NCI-H1092 (cell line): ENCODE results near the gene FAM131A.

ENCODE experiments used
- DNase-seq: peaks from one replicate; lab custom pipeline; 2025; lab: John Stamatoyannopoulos, UW

FAM131A gene

DNA sequence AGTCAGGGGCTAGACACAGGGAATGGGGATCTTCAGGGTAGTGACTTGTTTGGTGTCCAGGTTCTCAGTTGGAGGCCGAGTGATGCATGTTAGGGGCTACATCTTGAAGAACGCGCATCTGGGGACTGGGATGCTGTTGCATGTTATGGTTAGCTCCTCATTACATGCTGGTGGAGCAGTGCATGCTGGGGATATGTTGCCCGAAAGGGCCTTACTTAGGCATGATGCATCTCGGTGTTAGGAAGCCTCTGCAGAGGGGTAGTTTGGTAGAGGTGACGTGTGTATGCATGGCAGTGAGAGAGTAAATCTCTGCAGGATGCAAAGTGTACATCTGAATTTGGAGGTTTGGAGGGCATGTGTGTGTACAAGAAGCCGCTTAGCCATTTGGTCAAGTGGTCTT lies 20.6 kb upstream of the FAM131A start:
- no peak for DNase-seq

DNA sequence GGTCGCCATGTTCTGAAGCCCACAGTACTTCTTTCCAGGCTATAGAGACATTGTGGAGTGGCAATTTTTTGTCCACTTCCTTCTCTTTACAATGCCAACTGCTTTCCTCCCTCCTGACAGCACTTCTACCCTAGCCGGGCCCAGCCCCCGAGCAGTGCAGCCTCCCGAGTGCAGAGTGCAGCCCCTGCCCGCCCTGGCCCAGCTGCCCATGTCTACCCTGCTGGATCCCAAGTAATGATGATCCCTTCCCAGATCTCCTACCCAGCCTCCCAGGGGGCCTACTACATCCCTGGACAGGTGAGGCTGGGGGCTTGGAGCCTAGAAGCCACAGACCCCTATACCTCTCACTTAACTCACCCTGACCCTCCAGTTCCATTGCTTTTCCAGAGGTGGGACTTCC lies 20.2 kb upstream of the FAM131A start:
- no peak for DNase-seq

DNA sequence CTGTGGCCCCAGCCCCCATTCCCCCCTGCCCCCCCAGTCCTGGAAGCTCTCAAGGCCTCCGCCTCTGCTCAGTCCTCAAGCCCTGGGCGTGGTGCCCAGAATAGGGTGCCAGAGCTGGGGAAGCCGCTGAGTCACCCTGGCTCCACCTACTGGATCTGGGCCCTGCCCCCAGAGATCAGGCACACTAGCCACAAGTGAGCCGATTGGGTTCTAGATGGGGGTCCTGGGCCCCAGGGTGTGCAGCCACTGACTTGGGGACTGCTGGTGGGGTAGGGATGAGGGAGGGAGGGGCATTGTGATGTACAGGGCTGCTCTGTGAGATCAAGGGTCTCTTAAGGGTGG lies 17.3 kb upstream of the FAM131A start:
- peak; percentile 79 for DNase-seq

DNA sequence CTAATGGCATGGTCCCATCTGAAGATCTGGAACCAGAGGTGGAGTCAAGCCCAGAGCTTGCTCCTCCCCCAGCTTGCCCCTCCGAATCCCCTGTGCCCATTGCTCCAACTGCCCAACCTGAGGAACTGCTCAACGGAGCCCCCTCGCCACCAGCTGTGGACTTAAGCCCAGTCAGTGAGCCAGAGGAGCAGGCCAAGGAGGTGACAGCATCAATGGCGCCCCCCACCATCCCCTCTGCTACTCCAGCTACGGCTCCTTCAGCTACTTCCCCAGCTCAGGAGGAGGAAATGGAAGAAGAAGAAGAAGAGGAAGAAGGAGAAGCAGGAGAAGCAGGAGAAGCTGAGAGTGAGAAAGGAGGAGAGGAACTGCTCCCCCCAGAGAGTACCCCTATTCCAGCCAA lies 15.7 kb upstream of the FAM131A start:
- no peak for DNase-seq

DNA sequence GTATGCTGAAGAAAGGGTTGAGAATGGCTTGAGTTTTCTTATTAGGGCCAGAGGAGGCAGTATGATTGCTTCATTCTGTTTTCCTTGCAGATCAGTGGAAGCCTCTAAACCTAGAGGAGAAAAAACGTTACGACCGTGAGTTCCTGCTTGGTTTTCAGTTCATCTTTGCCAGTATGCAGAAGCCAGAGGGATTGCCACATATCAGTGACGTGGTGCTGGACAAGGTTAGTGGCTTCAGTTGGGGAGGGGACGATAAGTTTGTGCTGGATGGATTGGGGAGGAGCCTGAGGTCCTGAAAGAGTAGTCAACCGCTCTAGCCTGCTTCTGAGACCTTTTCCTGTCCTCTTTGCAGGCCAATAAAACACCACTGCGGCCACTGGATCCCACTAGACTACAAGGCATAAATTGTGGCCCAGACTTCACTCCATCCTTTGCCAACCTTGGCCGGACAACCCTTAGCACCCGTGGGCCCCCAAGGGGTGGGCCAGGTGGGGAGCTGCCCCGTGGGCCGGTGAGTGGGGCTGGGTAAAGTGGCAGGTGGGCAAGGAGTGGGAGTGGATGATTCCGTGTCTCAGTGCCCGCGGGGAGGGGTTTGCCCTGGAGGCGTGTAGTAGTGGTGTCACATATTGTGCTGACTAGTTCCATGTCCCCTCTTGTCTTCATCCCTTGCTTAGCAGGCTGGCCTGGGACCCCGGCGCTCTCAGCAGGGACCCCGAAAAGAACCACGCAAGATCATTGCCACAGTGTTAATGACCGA lies 14.5 kb upstream of the FAM131A start:
- no peak for DNase-seq

DNA sequence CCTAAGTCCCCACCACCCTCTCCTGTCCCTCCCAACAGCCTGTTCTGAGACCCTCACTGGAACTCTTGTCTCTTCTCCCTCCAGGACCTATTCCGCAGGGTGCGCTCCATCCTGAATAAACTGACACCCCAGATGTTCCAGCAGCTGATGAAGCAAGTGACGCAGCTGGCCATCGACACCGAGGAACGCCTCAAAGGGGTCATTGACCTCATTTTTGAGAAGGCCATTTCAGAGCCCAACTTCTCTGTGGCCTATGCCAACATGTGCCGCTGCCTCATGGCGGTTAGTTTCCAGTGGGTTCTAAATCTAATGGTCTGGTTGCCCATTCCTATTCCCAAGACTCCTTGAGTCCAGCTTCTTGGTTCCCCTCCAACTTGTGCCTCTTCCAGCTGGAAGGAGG lies 13.7 kb upstream of the FAM131A start:
- DNase-seq = no peak

DNA sequence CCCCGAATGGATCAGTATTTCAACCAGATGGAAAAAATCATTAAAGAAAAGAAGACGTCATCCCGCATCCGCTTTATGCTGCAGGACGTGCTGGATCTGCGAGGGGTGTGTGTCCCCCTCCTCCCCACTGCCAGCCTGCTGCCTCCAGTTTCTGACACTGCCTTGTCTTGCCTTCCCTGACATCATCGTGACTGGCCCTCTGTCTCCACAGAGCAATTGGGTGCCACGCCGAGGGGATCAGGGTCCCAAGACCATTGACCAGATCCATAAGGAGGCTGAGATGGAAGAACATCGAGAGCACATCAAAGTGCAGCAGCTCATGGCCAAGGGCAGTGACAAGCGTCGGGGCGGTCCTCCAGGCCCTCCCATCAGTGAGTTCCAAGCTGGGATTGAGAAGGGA lies 12.1 kb upstream of the FAM131A start:
- no peak for DNase-seq

DNA sequence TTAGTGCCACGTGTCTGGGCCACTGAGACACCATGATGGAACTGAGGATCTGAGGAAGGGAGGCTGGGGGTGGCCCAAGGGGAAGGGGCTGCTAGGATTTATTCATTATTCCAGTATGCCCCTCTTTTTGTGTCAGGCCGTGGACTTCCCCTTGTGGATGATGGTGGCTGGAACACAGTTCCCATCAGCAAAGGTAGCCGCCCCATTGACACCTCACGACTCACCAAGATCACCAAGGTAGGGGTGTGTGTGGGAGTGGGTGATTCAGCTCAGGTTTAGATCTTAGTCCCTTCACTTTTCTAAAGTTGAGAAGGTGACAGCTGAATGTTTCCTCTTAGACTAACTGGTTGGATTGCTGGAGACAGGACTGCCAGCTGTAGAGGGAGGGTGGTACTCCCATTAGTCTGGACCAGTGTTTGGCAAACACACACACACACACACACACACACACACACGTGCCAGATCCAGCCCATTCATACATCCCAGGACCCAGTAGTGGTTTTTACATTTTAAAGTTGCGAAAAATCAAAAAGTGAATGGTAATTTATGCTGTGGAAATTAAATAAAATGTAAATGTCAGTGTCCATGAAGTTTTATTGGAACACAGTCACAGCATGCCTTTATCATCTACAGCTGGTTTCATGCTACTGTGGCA lies 11.6 kb upstream of the FAM131A start:
- DNase-seq = no peak

DNA sequence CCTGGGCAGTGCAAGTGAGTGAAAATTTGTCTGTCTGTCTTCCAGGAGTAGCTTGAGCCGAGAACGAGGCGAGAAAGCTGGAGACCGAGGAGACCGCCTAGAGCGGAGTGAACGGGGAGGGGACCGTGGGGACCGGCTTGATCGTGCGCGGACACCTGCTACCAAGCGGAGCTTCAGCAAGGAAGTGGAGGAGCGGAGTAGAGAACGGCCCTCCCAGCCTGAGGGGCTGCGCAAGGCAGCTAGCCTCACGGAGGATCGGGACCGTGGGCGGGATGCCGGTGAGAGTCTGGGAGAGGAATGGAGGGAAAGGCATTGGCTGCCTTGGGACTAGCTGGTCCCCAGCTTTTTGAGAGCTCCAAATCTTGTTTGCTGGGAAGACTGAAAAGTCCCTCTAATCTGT lies 10.2 kb upstream of the FAM131A start:
- DNase-seq = no peak

DNA sequence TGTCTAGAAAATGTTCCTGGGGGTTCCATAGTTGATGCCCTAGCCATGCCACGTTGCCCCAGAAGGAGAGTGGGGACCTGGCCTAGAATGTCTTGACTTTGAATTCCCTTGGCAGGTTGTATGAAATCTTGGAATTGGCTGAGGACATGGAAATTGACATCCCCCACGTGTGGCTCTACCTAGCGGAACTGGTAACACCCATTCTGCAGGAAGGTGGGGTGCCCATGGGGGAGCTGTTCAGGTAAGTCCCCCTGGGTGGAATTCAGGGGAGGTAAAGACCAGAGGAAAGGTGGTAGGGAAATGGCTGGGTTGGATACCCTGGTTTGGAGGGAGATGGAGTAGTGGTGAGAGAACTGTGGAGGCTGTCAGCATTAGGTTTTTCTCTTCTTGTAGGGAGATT lies 8.9 kb upstream of the FAM131A start:
- no peak for DNase-seq

DNA sequence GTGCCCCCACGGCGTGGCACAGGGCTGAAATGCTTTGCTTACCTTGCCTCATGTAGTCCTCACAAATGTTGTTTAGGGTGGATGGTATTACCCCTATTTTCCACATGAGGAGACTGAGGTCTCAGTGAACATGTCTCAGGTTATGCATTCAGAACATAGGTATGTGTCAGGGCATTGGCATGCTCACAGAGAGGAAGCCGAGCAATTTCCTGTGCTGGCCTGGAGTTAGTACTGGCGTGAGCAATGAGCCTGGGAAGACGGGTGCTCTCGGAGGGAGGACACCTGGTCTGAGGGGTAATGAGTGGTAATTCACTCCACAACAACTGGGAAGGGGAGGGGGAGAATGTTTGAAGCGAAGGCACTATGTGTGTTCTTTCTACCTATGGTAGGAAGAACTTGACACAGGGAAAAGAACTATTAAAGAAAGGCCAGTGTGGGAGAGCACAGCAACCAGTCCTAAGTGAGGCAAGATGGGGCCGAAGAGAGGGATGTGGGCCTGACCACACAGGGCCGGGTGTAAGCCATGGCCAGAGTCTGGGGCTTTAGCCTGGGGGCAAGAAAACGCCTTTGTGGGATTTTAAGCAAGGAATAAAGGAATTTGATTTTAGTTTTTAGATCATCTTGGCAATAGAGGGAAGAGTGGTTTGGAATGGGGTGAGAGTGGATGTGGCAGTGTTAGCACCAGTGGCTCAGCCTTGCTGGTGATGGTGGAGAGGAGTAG lies 4.9 kb upstream of the FAM131A start:
- DNase-seq = no peak

DNA sequence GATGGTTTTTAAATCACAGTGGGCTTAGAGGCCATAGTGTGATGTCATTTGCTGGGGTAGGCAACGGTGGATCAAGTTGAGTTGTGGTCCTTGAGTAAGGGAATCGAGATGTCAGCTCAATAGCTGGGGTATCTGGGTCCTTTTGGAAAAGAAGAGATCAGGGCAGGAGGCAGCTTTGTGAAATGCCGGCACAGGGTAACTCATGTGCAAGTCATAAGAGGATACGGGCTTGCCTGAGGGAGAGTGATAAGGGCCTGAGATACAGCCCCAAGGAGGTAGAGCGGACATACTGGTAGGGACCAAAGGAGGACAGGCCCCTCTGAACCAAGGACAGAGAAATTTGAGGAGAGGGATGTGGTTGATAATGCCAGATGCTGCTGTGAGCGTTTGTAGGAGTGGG lies 4.2 kb upstream of the FAM131A start:
- DNase-seq = no peak

DNA sequence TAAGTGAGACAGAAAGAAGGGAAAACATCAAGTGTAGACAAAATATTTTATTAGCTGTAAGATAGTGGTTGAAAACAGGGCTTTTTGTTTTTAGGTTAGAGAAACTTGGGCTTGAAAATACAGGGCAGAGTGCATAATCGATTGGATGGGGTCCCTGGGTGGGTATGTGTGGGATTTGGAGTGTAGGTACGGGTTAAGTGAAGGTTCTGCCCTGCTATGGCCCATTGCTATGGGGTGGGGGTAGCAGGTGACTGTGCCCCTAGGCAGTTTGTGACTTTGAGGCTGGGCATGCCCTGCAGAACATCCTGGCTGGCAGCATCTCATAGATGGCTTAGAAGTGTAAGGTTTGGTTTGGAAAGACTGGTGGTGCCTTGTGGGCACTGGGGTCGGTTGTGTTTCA lies 3.7 kb upstream of the FAM131A start:
- no peak for DNase-seq

DNA sequence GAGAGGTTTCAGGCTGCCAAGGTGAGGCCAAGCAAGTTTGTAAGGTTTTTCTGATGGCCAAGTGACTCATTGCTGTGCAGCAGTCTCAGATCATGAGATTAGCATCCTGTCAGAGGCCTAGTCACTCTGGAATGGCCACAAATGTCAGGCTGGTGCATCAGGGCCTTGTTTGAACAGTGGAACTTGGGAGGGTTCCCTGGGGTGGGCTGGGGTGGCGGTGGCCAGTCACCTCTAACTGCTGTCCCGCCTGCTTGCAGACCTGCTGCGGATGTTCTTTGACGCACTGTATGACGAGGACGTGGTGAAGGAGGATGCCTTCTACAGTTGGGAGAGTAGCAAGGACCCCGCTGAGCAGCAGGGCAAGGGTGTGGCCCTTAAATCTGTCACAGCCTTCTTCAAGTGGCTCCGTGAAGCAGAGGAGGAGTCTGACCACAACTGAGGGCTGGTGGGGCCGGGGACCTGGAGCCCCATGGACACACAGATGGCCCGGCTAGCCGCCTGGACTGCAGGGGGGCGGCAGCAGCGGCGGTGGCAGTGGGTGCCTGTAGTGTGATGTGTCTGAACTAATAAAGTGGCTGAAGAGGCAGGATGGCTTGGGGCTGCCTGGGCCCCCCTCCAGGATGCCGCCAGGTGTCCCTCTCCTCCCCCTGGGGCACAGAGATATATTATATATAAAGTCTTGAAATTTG lies 2.8 kb upstream of the FAM131A start:
- DNase-seq = no peak

DNA sequence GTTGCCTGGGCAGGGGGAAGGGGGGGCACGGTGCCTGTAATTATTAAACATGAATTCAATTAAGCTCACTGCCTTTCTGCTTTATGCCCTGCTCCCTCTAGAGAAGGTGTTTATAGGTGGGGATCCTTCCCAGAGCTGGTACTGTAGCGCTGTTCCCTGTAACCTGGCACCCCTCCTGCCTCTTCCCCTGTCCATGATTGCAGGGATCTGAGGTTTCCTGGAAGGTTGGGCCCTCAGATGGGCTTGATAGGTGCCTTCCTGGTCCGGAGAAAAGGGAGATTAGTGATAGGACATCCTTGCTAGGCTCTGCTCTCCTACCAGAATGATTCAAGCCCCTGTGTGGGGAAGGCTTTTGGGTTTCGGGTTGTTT lies 2.1 kb upstream of the FAM131A start:
- DNase-seq = no peak

DNA sequence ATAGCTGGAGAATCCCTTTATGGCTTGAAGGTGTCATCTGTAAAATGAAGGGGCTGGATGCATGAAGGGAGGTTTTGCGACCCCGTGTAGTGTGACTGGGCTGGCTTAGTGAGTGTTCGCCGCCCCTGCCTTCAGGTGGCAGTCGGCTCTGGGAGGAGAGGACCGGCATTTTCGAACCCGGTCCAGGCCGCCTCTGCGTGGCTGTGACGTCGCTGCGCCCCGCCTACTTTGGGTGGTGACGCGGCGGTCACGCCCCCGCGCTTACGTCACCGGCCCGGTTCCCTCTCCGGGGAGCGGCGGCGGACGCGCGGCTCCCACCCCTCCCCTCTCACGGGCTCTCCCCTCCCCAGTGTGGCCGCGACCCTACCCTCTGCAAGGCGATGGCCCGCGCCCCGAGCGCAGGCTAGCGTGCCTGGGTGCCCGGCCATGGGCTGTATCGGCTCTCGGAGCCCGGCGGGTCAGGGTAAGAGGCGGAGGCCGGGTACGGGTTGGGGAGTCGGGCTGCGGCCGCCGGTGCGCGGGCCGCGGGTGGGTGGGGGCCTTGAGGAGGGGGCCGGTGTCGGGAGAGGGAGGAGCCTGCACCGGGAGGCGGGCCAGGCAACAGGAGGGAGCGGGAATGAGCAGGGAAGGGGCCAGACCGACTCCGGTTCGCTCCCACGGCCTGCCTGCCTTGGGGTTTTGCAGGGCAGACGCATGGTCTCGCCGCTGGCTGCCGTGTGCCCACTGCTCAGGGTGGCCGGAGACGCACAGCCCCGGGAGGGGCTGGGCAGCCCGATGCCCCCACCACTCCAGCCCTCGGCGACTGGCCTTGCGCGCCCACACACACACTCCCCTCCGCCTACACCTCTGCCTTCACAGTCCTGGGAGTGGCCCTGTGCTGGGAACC lies 1.5 kb upstream of the FAM131A start:
- DNase-seq = peak; percentile 60

DNA sequence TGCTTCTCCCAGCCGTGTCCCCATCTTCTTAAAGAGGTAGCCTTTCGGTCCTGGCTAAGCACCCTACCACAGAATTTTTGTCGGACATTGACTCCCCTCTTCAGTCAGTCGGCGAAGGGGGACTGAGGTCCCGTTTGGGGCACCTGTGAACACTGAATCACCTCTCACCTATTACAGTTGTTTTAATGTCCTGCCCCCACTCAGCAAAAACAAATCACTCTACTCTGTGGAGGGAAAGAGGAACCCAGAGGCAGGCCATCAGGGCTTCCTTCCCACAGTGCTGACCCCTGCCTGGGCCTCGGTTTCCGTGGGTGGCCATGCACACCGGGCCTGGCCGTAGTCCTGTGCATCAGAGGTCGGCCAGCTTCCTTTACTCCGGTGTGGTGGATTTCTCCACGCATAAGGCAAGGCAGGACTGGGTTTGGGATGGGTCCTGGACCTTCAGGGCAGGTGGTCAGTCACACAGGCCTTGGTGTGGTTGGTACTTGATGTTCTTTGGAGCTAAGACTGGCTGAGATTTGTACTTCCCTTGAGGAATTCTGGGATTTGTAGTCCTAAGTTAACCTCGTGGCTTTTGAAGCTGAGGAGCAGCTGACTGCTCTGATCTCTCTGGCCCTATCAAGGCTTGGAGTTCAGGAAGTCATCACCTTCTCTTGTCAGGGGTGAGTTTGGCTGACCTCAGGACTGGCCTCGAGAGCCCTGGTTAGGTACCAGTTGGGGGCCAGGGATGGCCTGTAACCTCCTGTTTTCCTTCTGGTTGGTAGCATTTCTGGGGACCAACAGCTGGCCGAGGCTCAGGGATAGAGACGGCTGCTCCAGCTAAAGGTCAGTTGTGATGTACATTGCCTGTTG lies 627 bp upstream of the FAM131A start:
- no peak for DNase-seq

DNA sequence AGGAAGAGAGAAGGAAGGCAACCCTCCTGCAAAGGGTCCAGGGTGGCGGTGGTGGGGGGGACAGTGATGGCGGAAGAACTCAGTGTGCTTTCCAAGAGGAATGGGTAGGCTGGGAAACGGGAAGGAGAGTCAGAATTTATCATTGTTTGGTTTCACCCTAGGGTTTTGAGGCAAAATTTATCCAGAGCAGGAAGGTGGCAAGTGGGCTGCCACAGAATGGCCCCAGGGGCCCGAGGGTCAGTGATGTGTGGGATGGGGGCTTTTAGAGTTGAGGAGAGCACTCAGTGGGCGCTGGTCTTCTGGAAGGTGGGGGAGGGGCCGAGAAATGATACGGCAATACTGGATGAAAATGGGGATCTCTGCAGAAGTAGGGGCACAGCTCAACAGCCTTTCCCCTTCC lies 581 bp downstream of the FAM131A start:
- DNase-seq = no peak

DNA sequence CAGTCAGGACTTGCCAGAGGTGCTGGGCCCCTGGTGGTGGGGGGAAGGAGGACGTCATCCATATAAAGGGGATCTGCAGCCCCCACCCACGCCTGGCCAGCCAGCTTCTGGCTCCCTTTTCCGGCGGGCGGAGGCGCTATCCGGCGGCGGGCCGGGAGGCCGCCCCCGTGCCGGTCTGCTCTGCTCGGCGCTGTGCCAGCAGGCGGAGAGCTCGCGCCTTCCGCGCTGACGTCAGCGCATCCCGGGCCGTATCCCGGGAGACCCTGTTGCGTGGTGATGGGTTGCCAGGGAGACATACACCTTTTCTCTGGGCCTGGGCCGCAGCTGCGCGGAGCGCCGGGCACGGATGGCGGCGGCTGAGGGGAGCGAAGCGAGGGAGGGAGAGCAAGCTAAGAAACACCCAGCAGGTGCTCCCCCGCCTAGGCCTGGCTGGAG lies 1.1 kb downstream of the FAM131A start:
- DNase-seq = peak; percentile 85

DNA sequence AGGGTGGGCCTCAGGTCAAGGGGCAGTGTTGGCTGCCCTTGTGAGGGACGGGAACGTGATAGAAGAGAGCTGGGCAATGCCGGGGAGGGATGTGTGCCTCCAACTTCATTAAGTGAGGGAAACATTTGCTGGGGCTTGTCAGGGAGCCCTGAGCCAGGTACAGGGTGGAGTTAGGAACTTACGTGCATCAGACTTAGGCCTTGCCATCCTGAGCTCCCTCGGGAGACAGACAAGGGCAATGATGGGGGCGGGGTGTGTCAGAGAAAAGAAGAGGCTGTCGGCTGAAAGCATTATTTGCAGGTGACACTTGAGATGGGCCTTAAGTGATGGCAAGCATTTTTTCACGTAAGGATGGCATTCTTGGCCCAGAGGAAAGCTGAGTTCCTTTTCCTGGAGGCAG lies 1.6 kb downstream of the FAM131A start:
- DNase-seq = no peak
